GM12878 (cell line): ENCODE measurements around the gene HLA-DQA2. TPM values are rescaled to one million over a fixed set of nuclear protein-coding genes. Genes with fewer than 3 reads are reported as not detected.
"Not testable (repeated sequence)": the region's sequence is repeated elsewhere in the genome, so short reads cannot be mapped to it uniquely, and the experiment has no call there.

Experiments
- ATAC-seq: fragments of 200-7000 bp; cut with Tn5 transposase; 3 replicates; pipeline ENCODE4 v1.9.1; 2020; ENCODE audit warnings: mild to moderate bottlenecking, moderate library complexity
- BruUV-seq: library from RNA; stranded (reverse); fragments of 400-500 nt; replicated peaks from 2 replicates; lab custom pipeline; 2021; lab: Mats Ljungman, UMichigan
- CTCF ChIA-PET: fragments of 300-600 bp; sonication (Branson Sonifier 250); formaldehyde crosslinking; extraction: SDS; loops from one replicate; lab custom pipeline; 2021; ENCODE audit warnings: inconsistent platforms; lab: Yijun Ruan, JAX
- POLR2A ChIA-PET: fragments of 350-600 bp; formaldehyde crosslinking; extraction: SDS; loops from one replicate; lab custom pipeline; 2021; ENCODE audit warnings: inconsistent platforms; lab: Charles Lee
- RAD21 ChIA-PET: fragments of 300-600 bp; sonication (Branson Sonifier 250); formaldehyde crosslinking; loops from one replicate; lab custom pipeline; 2023; ENCODE audit warnings: antibody characterized with exemption; ENCODE audit not compliant: unreplicated experiment; lab: Charles Lee
- SMC1A ChIA-PET: fragments of 300-600 bp; sonication (Branson Sonifier 250); formaldehyde crosslinking; loops from one replicate; lab custom pipeline; 2023; ENCODE audit not compliant: unreplicated experiment, uncharacterized antibody; lab: Charles Lee
- DNase-seq: peaks from one replicate; pipeline ENCODE4 v3.0.0-alpha.2; 2011; ENCODE audit warnings: low read depth, low spot score
- FAIRE-seq: peaks from 3 replicates; lab custom pipeline; 2011; peaks lifted over from hg19 to GRCh38; lab: Jason Lieb, UNC
- H2AFZ ChIP-seq: 2 replicates; pipeline ENCODE4 v1.6.0; 2011; ENCODE audit warnings: low read depth, low read length, control low read depth; ENCODE audit not compliant: control insufficient read depth
- H3K27ac ChIP-seq: 2 replicates; pipeline ENCODE4 v1.5.1; 2011; ENCODE audit warnings: control low read depth; ENCODE audit not compliant: control insufficient read depth, insufficient read depth
- H3K27me3 ChIP-seq, 2 experiments: replicated peaks in 1 of 2; 2 replicates each; pipeline versions ENCODE4 v1.6.0 to v1.6.1; 2011; ENCODE audit warnings: low read length in 1 of 2; ENCODE audit not compliant: control insufficient read depth in 2 of 2, insufficient read depth in 2 of 2
- H3K36me3 ChIP-seq, 2 experiments: 2 replicates each; pipeline ENCODE4 v1.5.1; 2011; ENCODE audit warnings: low read length in 1 of 2; ENCODE audit not compliant: control insufficient read depth in 2 of 2, insufficient read depth in 2 of 2
- H3K4me1 ChIP-seq: 2 replicates; pipeline ENCODE4 v1.6.1; 2011; ENCODE audit warnings: mild to moderate bottlenecking, low read length, moderate library complexity, mixed read lengths; ENCODE audit not compliant: control insufficient read depth, insufficient read depth
- H3K4me2 ChIP-seq: 2 replicates; pipeline ENCODE4 v1.6.0; 2011; ENCODE audit warnings: control low read depth; ENCODE audit not compliant: control insufficient read depth, insufficient read depth
- H3K4me3 ChIP-seq: fragments of 200-600 bp; sonication (generic); 2 replicates; pipeline ENCODE4 v1.5.1; 2016
- H3K79me2 ChIP-seq: 2 replicates; pipeline ENCODE4 v1.6.0; 2011; ENCODE audit warnings: low read length; ENCODE audit not compliant: control insufficient read depth, insufficient read depth
- H3K9ac ChIP-seq: 2 replicates; pipeline ENCODE4 v1.8.0; 2011; ENCODE audit warnings: low read length, control low read depth, mixed read lengths; ENCODE audit not compliant: control insufficient read depth, insufficient read depth
- H3K9me3 ChIP-seq: replicated peaks from 3 replicates; pipeline ENCODE4 v1.5.1; 2011; ENCODE audit warnings: mild to moderate bottlenecking, low read length; ENCODE audit not compliant: control insufficient read depth, insufficient read depth
- H4K20me1 ChIP-seq: 2 replicates; pipeline ENCODE4 v1.6.0; 2011; ENCODE audit not compliant: control insufficient read depth, insufficient read depth
- BCL11A ChIP-seq: IDR thresholded peaks from 2 replicates; pipeline ENCODE4 v1.6.1; 2011; ENCODE audit warnings: low read depth, low read length
- CEBPB ChIP-seq, 2 experiments: fragments of 150-350 bp in 1 of 2; IDR thresholded peaks; 2 replicates each; pipeline ENCODE4 v1.6.1; 2012 to 2014; ENCODE audit warnings: low read depth in 2 of 2, low read length in 2 of 2, borderline replicate concordance in 1 of 2, inconsistent platforms in 1 of 2
- PRDM15 ChIP-seq: fragments of 450-650 bp; formaldehyde crosslinking; IDR thresholded peaks from 2 replicates; pipeline ENCODE4 v1.4.0; 2020; ENCODE audit warnings: mild to moderate bottlenecking, moderate library complexity
- SIN3A ChIP-seq: IDR thresholded peaks from 2 replicates; pipeline ENCODE4 v1.6.1; 2012; ENCODE audit warnings: low read depth, low read length, improper control_type of control experiment
- SIX5 ChIP-seq: IDR thresholded peaks from 2 replicates; pipeline ENCODE4 v1.6.1; 2011; ENCODE audit warnings: mild to moderate bottlenecking, low read depth, low read length, moderate library complexity; ENCODE audit not compliant: severe bottlenecking
- SMAD1 ChIP-seq: fragments of 450-650 bp; IDR thresholded peaks from 2 replicates; pipeline ENCODE4 v1.6.1; 2018; ENCODE audit warnings: mild to moderate bottlenecking, low read depth; ENCODE audit not compliant: partially characterized antibody
- TCF12 ChIP-seq: IDR thresholded peaks from 2 replicates; pipeline ENCODE4 v1.6.1; 2011; ENCODE audit warnings: low read depth, mild to moderate bottlenecking, low read length
- WRNIP1 ChIP-seq: IDR thresholded peaks from 2 replicates; pipeline ENCODE4 v1.6.1; 2011; ENCODE audit warnings: low read depth, low read length, improper control_type of control experiment, borderline replicate concordance
- ZNF207 ChIP-seq: fragments of 450-650 bp; IDR thresholded peaks from 2 replicates; pipeline ENCODE4 v1.6.1; 2014; ENCODE audit warnings: antibody characterized with exemption, mild to moderate bottlenecking, borderline replicate concordance
- WGBS: methylation state at CpG from one replicate; pipeline ENCODE4 v1.1.6; 2016; ENCODE audit warnings: low lambda C conversion rate; ENCODE audit not compliant: insufficient replicate concordance, insufficient coverage; ENCODE audit errors: missing lambda C conversion rate; 5-methylcytosine and 5-hydroxymethylcytosine counted together
- in situ Hi-C: fragments of 300-500 bp; cut with MboI; formaldehyde crosslinking; loops from 9 replicates; pipeline ENCODE4 v1.14.3; 2018; ENCODE audit warnings: mixed read lengths
- intact Hi-C: fragments of 100-400 bp; cut with micrococcal nuclease; formaldehyde crosslinking; loops from one replicate; pipeline ENCODE4 v1.14.2; 2022; ENCODE audit not compliant: unreplicated experiment
- polyA plus RNA-seq, 11 experiments: library from polyadenylated mRNA; depleted of rRNA in 4 of 11; unstranded in 6 of 11; stranded (reverse) in 5 of 11; fragments of >200 nt; fragmentation: Nextera tagmentation in 4 of 11; fragmentation: Illumina TruSeq in 1 of 11; extraction: Ambion mirVana in 4 of 11; extraction: Trizol in 1 of 11; gene quantifications; 1 replicate in 1 of 11; 2 replicates in 10 of 11; pipeline versions ENCODE4 v1.2.1 to v1.2.3, GENCODE V29; 2011 to 2016; ENCODE audit warnings: inconsistent platforms in 2 of 11, missing spikeins in 2 of 11, low read depth in 1 of 11
- total RNA-seq, 4 experiments: library from RNA; depleted of rRNA in 3 of 4; stranded (reverse); fragments of >200 nt in 3 of 4; fragmentation: Illumina TruSeq in 1 of 4; extraction: Trizol in 1 of 4; gene quantifications; 2 replicates each; pipeline versions ENCODE4 v1.2.1 to v1.2.3, GENCODE V29; 2013 to 2021
- TF ChIP-seq, protein P1 (sequence below): fragments of 450-650 bp; formaldehyde crosslinking; IDR thresholded peaks from 2 replicates; pipeline ENCODE4 v1.5.0; 2022; ENCODE audit warnings: mild to moderate bottlenecking, missing genetic modification characterization

The HLA-DQA2 gene
- total and polyA plus RNA-seq, 10 of the 15 experiments (the other 5 are each of a cell fraction or from before 2014, with no cell fraction given) = 9.1 to 26.4 (median 16.3) TPM

GRCh38 chr6:32705164-32705563 is 36.0 kb upstream of the HLA-DQA2 start:
- H3K4me3 ChIP-seq, FAIRE-seq, ATAC-seq, H3K9ac ChIP-seq, H3K36me3 ChIP-seq, BruUV-seq, H4K20me1 ChIP-seq, H3K27ac ChIP-seq, H2AFZ ChIP-seq, H3K79me2 ChIP-seq, in situ Hi-C loops, H3K4me2 ChIP-seq, POLR2A ChIA-PET, H3K9me3 ChIP-seq, H3K27me3 ChIP-seq, DNase-seq, H3K4me1 ChIP-seq: not testable (repeated sequence)
- 33% methylated on average over 3 of the region's 3 CpGs for WGBS
- CTCF ChIA-PET = interaction anchor here (0.6 to 1.5 kb wide), 2 partner anchors 81 to 82 kb away, joined by 3 to 4 read pairs; no protein-coding TSS in a partner anchor
- RAD21 ChIA-PET = interaction anchor here (1.0 kb wide), 1 partner anchor 81 kb away, joined by 4 read pairs; no protein-coding TSS in a partner anchor
- intact Hi-C loops = loop anchor here (10.0 kb wide), 1 partner anchor 460 kb away; no protein-coding TSS in a partner anchor
- SMC1A ChIA-PET = interaction anchor here (0.6 to 3.8 kb wide), 3 partner anchors 81 to 291 kb away, joined by 3 to 30 read pairs (median 4); no protein-coding TSS in a partner anchor

DNA sequence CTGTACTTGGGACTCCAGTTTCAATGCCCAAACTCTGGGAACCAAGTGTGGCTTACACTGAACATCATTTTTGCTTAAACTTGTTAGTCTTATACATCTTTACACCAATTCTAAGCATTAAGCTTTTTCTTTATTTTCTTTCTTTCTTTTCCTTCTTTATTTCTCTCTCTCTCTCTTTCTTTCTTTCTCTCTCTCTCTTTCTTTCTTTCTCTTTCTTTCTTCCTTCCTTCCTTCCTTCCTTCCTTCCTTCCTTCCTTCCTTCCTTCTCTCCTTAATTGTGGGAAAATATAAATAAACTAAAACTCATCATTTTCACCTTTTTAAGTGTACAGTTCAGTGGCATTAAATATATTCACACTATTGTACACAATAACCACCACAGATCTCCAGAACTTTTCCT is 31.6 kb upstream of the HLA-DQA2 start:
- Histone ChIP-seq H3K9ac (no peak overlapping the region), H3K36me3 (no peaks in the 10 kb centered on the region), H3K27me3 (no peaks in the 10 kb centered on the region), H3K4me2 (no peak overlapping the region), H3K79me2 (no peaks in the 10 kb centered on the region), H3K4me3 (no peak overlapping the region), H3K9me3 (no peaks in the 10 kb centered on the region), H3K27ac (no peak overlapping the region), H3K4me1 (no peaks in the 10 kb centered on the region), H4K20me1 (no peaks in the 10 kb centered on the region), H2AFZ (no peak overlapping the region)
- ChIA-PET CTCF (interaction anchor here (1.0 to 1.8 kb wide), 2 partner anchors 10 to 76 kb away, joined by 5 to 6 read pairs; no protein-coding TSS in a partner anchor), POLR2A (no interaction called here), SMC1A (interaction anchor here (1.4 kb wide), 1 partner anchor 9 kb away, joined by 3 read pairs; no protein-coding TSS in a partner anchor), RAD21 (no interaction called here)
- DNase-seq = no peak
- no TSS peak for BruUV-seq
- FAIRE-seq = no peak
- in situ Hi-C loops (no loop called here), intact Hi-C loops (loop anchor here (10.0 kb wide), 1 partner anchor 465 kb away; no protein-coding TSS in a partner anchor)
- ATAC-seq = no peak
- no peak for TF ChIP-seq BCL11A
- TF ChIP-seq PRDM15 (CRISPR knock-in tag) = no peak
- TF ChIP-seq ZNF207 = no peak
- no peak for TF ChIP-seq SIN3A
- no peak for TF ChIP-seq CEBPB (IDR thresholded peaks at IDR 0.05; ENCODE audit: borderline replicate concordance in 1 of 2, low read depth in 2 of 2, low read length in 2 of 2)
- TF ChIP-seq, protein P1, sequence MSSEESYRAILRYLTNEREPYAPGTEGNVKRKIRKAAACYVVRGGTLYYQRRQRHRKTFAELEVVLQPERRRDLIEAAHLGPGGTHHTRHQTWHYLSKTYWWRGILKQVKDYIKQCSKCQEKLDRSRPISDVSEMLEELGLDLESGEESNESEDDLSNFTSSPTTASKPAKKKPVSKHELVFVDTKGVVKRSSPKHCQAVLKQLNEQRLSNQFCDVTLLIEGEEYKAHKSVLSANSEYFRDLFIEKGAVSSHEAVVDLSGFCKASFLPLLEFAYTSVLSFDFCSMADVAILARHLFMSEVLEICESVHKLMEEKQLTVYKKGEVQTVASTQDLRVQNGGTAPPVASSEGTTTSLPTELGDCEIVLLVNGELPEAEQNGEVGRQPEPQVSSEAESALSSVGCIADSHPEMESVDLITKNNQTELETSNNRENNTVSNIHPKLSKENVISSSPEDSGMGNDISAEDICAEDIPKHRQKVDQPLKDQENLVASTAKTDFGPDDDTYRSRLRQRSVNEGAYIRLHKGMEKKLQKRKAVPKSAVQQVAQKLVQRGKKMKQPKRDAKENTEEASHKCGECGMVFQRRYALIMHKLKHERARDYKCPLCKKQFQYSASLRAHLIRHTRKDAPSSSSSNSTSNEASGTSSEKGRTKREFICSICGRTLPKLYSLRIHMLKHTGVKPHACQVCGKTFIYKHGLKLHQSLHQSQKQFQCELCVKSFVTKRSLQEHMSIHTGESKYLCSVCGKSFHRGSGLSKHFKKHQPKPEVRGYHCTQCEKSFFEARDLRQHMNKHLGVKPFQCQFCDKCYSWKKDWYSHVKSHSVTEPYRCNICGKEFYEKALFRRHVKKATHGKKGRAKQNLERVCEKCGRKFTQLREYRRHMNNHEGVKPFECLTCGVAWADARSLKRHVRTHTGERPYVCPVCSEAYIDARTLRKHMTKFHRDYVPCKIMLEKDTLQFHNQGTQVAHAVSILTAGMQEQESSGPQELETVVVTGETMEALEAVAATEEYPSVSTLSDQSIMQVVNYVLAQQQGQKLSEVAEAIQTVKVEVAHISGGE (CRISPR knock-in tag) = no peak
- no peak for TF ChIP-seq SIX5
- TF ChIP-seq SMAD1 = no peak
- no peak for TF ChIP-seq TCF12
- TF ChIP-seq WRNIP1 = no peak
